Measurements from ENCODE around the gene HS3ST6. TPM values are rescaled to one million over a fixed set of nuclear protein-coding genes. Genes with fewer than 3 reads are reported as not detected.
A peak's percentile ranks its signal among the peaks of the same experiment; 100 is the strongest.
"Not testable (repeated sequence)": the region's sequence is repeated elsewhere in the genome, so short reads cannot be mapped to it uniquely, and the experiment has no call there.

HS3ST6 gene
- total RNA-seq, 1 experiment from 2014 or later, result not detected

DNA sequence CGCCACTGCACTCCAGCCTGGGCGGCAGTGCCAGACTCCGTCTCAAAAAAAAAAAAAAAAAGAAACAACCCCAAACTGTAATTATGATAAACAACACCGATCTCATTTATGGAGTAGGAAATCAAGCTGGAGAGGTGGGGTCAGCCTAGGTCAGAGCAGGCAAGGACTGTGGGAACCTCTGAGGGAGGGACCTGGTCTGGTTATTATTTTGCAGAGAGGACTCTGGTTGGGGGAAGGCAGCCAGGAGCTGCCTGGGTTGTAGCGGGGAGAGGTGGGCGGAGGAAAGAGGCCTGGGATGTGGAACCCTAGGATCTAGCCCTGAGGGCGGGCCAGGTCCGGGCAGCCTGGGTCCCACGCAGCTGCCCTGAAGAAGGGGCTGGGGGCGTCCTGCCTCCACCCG lies 10.9 kb upstream of the HS3ST6 start:
- DNase-seq (ENCODE audit: low read depth), result no peak

GRCh38 chr16:1926271-1926670 lies 8.1 kb upstream of the HS3ST6 start:
- DNase-seq (ENCODE audit: low read depth), result no peak

DNA sequence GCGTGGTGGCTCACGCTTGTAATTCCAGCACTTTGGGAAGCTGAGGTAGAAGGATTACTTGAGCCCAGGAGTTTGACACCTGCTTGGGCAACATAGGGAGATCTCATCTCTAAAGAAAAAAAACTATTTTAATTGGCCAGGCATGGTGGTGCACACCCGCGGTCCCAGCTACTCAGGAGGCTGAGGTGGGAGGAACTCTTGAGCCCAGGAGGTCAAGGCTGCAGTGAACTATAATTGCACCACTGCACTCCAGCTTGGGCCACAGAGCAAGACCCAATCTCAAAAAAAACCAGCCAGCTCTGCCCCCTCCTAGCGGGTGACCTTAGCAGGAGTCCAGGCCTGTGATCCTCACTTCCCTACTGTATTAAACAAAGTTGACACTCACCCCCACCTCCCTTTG lies 5.9 kb upstream of the HS3ST6 start:
- no peak for DNase-seq (ENCODE audit: low read depth)

DNA sequence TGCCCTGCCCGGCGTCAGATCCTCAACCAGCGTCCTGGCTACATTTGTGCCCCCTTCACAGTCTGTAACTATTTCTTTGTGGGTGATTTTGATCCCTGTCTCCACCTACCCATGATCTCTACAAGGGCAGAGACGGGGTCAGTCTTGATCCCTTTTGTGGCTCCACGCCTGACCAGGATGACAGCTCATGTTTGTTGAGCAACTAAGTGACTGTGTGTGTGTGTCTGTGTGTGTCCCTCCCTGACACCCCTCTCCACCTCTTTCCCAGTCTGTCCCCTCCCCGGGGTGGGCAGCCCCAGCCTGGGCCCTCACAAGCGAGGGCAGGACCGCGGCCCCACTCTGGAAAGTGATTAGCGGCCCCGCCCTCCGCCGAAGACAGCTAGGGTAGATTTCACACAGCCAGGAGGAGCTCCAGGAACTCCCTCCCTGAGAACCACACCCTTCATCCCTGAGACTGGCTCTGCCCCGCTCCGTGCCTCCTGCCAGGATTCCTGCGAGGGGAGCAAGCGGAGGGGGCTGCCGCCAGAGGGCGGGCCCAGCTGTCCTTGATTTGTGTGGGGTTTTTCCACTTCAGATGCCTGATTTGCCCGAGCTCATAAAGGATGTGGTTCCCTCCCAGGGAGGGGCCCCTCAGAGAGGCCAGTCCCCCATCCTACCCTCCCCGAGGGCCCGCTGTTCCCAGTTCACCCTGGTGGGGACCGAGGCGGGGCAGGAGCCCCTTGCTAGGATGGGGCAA lies 5.3 kb upstream of the HS3ST6 start:
- peak; percentile 54 for DNase-seq (ENCODE audit: low read depth)

GRCh38 chr16:1922357-1922756 lies 4.1 kb upstream of the HS3ST6 start:
- no peak for DNase-seq (ENCODE audit: low read depth)

GRCh38 chr16:1920727-1921171 lies 2.5 kb upstream of the HS3ST6 start:
- DNase-seq (ENCODE audit: low read depth), result peak; percentile 33

DNA sequence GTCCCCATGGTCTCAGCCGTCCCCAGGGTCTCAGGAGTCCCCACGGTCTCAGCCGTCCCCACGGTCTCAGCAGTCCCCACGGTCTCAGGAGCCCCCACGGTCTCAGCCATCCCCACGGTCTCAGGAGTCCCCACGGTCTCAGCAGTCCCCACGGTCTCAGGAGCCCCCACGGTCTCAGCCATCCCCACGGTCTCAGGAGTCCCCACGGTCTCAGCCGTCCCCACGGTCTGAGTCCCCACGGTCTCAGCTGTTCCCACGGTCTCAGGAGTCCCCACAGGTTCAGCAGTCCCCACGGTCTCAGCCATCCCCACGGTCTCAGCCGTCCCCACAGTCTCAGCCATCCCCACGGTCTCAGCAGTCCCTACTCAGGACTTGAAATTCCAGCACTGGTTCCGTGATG lies 1.9 kb upstream of the HS3ST6 start:
- DNase-seq (ENCODE audit: low read depth), result not testable (repeated sequence)

DNA sequence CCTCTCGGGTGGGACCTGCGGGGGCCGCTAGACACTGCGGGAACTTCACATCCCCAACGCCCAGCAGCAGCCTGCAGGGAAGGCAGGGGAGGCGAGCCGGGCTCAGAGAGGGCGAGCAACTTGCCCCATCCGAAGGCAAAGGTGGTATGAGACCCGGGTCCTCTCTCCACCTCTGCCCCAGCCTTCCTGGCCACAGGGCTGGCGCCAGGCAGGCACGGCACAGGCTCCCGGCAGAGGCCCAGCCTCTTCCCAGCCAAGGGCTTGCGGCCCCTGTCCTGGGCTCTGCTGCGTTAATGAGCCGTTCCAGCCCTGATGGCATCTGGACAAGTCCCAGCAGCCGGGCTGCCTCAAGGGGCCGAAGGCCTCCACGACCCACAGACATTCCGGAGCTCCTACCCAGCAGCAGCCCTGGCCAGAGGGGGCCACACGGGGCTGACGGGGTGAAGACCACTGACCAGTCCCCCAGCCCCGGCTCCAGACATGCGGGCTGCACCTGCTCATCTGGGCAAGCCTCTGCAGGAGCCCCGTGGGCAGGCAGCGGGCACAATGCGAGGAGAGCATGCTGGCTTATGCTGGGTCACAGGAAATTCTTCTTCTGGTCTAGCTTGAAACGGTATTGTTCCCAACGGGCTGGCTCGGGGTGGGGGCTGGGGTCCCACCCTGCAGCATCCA lies 1.2 kb upstream of the HS3ST6 start:
- no peak for DNase-seq (ENCODE audit: low read depth)

GRCh38 chr16:1917665-1918350 lies 407 bp downstream of the HS3ST6 start:
- no peak for DNase-seq (ENCODE audit: low read depth)

DNA sequence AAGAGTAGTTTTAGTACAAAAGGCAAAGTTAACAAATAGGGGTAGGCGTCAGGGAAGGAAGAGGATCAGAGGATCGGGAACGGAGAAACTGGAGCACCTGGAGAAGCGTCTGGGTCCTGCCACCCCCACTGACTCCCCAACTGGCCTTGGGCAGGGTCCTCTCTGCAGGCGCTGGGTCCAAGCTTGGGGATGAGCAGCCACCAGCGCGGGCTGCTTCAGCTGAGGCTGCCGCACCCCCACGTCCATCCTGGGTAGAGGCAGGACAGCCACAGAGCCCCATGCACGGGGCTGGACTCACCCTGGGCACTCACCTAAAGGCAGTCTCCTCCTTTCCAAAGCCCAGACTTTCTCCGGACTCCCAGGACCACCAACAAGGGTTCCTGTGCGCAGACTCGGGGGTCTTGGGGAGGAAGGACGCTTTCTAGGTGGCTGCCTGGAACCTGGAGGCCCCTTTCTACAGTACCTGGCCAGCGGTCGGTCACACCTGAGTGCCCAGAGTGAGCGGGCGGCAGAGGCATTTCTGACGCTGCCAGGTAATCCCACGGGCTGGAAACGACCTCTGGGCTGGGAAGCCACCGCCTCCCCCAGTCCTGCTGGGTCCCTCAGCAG lies 1.1 kb downstream of the HS3ST6 start:
- DNase-seq (ENCODE audit: low read depth), result no peak

DNA sequence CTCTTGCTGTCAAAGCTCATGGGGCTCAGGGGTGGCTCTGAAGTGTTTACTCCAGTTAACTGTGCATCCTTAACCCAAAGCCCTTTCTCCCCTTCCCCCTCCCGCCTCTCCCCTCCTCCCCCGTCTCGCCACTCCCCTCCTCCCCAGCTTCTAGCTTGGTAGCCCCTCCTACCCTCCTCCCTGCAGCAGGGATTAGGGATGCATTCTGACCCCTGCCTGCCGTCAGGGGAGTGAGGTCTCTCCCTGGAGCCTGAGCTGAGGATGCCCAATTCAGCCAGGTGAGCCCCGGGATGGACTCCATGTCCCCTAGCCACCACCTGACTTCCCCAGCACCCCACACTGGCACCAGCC lies 1.6 kb downstream of the HS3ST6 start:
- DNase-seq (ENCODE audit: low read depth), result no peak

GRCh38 chr16:1915732-1916639 lies 2.2 kb downstream of the HS3ST6 start:
- no peak for DNase-seq (ENCODE audit: low read depth)

DNA sequence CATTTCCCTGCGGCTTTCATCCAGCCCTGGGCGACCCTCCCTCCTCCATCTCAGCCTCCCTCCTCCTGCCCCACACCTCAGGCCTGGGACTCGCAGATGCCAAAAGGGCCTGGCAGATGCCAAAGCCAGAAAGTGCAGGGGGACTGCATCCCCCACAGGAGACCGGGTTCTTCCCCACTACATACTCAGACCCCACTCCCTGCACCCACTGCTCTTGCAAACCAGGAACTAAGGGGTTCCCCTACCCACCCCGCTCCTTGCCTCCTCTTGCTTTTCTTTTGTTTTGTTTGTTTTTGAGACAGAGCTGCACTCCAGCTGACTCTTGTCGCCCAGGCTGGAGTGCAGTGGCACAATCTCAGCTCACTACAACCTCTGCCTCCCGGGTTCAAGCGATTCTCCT lies 3.2 kb downstream of the HS3ST6 start:
- no peak for DNase-seq (ENCODE audit: low read depth)

DNA sequence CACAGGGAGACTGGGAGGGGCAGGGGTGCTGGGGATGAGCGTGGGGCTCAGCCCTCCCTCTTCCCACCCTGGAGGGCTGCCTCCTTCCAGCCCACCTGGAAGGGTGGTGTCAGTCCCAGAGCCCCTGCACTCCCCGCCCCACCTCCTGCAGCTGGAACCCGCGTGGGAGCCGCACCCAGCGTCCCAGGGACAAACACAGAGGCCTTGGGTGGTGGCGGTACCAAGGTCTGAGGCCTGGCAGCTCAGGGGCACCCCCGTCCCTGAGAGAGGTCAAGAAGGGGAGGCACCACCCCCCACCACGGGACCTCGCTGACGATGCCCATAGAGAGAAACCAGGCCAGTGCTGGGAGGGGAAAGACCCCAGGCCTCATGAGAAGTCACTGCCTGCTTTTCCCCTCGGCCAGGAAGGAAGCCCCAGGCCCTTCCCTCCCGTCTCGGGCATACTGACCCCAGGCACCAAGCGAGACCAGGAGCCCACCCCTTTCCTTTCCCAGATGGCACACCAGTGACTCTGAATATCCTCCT lies 4.1 kb downstream of the HS3ST6 start:
- DNase-seq (ENCODE audit: low read depth), result no peak

DNA sequence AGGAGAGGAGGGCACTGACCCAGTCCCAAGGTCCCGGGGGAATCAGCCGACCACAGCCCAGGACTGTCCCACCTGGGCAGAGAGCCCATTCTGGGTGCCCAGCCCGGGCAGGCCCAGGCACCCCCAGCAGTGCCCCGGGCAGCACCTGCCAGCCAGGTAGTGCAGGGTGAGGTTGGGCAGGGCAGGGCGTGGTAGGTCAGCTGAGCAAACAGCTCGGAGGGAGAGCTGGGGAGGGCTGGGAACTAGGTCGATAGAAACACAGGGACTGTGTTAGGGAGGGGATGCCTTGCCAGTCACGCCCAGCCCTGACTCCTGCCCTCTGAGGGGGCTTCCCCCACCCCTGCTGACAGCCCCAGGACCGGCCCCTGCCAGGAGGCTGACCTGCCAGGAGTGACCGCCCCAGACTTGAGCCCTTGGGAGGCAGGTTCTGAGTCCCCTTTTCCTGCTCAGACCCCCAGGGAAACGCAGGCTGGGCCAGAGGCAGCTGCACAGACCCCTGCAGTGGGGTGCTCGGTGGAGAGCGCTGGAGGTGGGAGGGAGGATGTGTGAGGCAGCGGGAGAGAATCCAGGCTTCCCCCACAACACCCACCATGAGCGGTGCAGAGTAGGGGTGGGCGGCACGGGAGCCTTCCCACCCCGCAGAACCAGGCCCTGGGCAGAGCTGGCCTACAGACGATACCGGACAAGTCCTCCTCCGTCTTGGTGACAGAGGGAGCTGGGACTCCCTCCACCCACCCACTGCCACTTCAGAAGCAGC lies 4.7 kb downstream of the HS3ST6 start:
- DNase-seq (ENCODE audit: low read depth), result no peak

- no peak for DNase-seq (ENCODE audit: low read depth)
Measured at GRCh38 chr16:1912215-1912543, 6.0 kb downstream of the HS3ST6 start.

DNA sequence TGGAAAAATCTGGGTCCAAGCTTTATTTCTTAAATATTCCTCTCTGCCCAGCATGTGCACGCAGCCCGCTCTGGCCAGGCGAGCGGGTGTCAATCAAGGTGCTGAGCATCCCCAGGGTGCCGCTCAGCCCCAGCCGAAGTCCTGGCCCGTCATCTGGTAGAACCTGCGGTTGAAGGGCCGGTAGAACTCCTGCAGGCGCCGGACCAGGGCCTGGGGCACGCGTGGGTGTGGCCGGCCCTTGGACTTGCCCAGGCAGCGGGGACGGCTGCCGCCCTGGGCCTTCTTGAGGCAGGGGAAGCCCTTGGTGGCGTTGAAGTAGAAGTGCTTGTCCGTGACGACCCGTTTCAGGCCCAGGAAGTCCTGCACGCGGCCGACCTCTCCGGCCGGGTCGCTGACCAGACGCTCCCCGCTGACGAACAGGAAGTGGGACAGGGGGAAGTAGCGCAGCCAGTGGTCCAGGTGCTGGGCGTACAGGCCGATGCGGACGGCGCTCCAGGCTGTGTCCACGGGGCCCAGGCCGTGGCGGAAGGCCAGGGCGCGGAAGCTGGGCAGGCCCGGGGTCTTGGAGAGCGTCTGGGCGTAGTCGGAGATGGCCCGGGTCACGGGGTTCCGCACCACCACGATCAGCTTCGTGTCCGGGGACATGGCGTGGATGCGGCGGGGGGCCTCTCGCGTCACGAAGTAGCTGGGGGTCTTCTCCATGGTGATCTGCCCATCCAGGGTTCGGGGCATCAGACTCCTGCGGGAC lies 6.6 kb downstream of the HS3ST6 start:
- DNase-seq (ENCODE audit: low read depth), result no peak

DNA sequence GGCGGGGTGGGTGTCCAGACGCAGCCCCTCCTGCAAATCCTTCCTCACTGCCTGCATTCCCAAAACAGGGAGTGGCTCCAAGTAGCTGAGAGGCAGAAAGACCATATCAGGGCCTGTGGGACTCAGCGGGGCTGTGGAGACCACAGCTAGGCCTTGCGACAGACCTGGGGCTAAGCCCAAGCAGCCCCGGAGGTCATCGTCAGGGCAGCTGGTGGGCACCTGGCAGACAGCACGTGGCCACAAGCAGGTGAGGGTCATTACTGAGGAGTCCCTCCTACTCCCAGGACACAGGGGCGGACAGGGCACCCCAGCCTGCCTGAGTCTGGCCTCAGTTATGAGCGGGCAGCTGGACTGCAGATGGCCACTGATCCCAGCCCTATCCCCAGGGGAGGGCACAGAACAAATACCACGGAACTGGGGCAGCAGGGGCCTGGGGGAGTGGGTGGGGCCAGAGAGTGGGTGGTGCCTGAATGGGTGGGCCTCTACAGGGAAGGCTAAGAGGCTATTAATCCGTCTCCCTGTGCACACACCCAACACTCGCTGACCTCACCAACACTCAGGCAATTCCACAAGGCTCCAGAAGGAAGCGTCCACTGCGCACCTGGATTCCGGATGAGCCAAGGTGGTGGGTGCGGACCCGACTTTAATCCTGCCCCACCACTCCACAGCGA lies 8.5 kb downstream of the HS3ST6 start:
- DNase-seq (ENCODE audit: low read depth), result no peak

DNA sequence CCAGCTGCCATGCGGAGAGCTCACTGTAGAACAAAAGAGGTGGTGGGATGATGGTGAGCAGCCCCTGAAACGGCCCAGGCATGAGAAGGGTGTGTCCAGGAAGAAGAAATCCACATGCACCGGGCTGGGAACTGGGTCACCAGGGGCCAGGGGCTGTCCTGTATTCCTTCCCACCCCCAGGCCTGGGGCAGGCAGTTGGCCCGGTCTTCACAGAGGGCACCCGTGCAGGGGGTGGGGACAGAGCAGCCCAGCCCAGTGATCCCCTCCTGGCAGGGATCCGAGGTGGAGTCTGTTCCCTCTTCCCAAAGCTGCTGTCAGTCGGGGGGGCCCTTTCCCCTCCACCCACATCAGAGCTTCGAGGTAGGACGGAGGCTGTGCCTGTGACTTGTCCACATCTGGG lies 9.2 kb downstream of the HS3ST6 start:
- DNase-seq (ENCODE audit: low read depth), result no peak

All from HT1080 (cell line).